Trophoblast cell (in vitro differentiated cells and primary cell): ENCODE measurements around the gene IER3.

Experiments used
- DNase-seq, 2 donors: peaks; one replicate each; pipeline ENCODE4 v3.0.0-alpha.2; 2016
- H2AFZ ChIP-seq: 2 replicates; pipeline ENCODE4 v1.6.1; 2013; ENCODE audit warnings: low read length, moderate library complexity, mild to moderate bottlenecking; ENCODE audit not compliant: insufficient read depth, poor library complexity
- H2AK5ac ChIP-seq: 2 replicates; pipeline ENCODE4 v1.6.1; 2013; ENCODE audit warnings: mild to moderate bottlenecking, low read length
- H2BK120ac ChIP-seq: 2 replicates; pipeline ENCODE4 v1.6.1; 2013; ENCODE audit warnings: low read length, mild to moderate bottlenecking, moderate library complexity; ENCODE audit not compliant: insufficient read depth, poor library complexity
- H2BK12ac ChIP-seq: 2 replicates; pipeline ENCODE4 v1.6.1; 2013; ENCODE audit warnings: mild to moderate bottlenecking, low read length, moderate library complexity
- H2BK5ac ChIP-seq: 2 replicates; pipeline ENCODE4 v1.6.1; 2013; ENCODE audit warnings: low read length, low read depth, moderate library complexity, mild to moderate bottlenecking; ENCODE audit not compliant: poor library complexity
- H3K14ac ChIP-seq: 2 replicates; pipeline ENCODE4 v1.6.1; 2013; ENCODE audit warnings: mild to moderate bottlenecking, low read length
- H3K18ac ChIP-seq: 2 replicates; pipeline ENCODE4 v1.6.1; 2013; ENCODE audit warnings: mild to moderate bottlenecking, low read length
- H3K23ac ChIP-seq: 2 replicates; pipeline ENCODE4 v1.6.1; 2013; ENCODE audit warnings: low read length
- H3K27ac ChIP-seq: 2 replicates; pipeline ENCODE4 v1.5.1; 2013; ENCODE audit warnings: low read depth, mild to moderate bottlenecking, inconsistent platforms, low read length, moderate library complexity
- H3K27me3 ChIP-seq: 2 replicates; pipeline ENCODE4 v1.6.1; 2013; ENCODE audit warnings: inconsistent platforms, mild to moderate bottlenecking, low read length, moderate library complexity; ENCODE audit not compliant: insufficient read depth
- H3K36me3 ChIP-seq, 2 experiments: 1 replicate in 1 of 2; 2 replicates in 1 of 2; pipeline ENCODE4 v1.6.1; 2013; ENCODE audit warnings: low read length in 2 of 2, mild to moderate bottlenecking in 2 of 2, moderate library complexity in 1 of 2; ENCODE audit not compliant: insufficient read depth in 2 of 2, control insufficient read depth in 1 of 2
- H3K4ac ChIP-seq: 2 replicates; pipeline ENCODE4 v1.6.1; 2013; ENCODE audit warnings: low read depth, mild to moderate bottlenecking, low read length, moderate library complexity
- H3K4me1 ChIP-seq, 2 experiments: 1 replicate in 1 of 2; 2 replicates in 1 of 2; pipeline ENCODE4 v1.6.1; 2013; ENCODE audit warnings: low read length in 2 of 2, mild to moderate bottlenecking in 2 of 2, moderate library complexity in 1 of 2; ENCODE audit not compliant: insufficient read depth in 2 of 2, control insufficient read depth in 1 of 2
- H3K4me2 ChIP-seq: 2 replicates; pipeline ENCODE4 v1.6.1; 2013; ENCODE audit warnings: inconsistent platforms, mild to moderate bottlenecking, low read length, moderate library complexity
- H3K4me3 ChIP-seq: 2 replicates; pipeline ENCODE4 v1.5.1; 2013; ENCODE audit warnings: mild to moderate bottlenecking, low read depth, low read length, inconsistent platforms
- H3K79me1 ChIP-seq: one replicate; pipeline ENCODE4 v1.6.1; 2013; ENCODE audit warnings: low read length
- H3K79me2 ChIP-seq: 2 replicates; pipeline ENCODE4 v1.6.1; 2013; ENCODE audit warnings: low read length, mild to moderate bottlenecking; ENCODE audit not compliant: control insufficient read depth, insufficient read depth, poor library complexity
- H3K9ac ChIP-seq: 2 replicates; pipeline ENCODE4 v1.6.1; 2013; ENCODE audit warnings: mild to moderate bottlenecking, low read length
- H3K9me3 ChIP-seq: 2 replicates; pipeline ENCODE4 v1.6.1; 2013; ENCODE audit warnings: low read depth, mild to moderate bottlenecking, control low read depth, inconsistent platforms, low read length; ENCODE audit not compliant: insufficient read depth
- H4K12ac ChIP-seq: 2 replicates; pipeline ENCODE4 v1.6.1; 2013; ENCODE audit warnings: low read depth, mild to moderate bottlenecking, low read length, moderate library complexity
- H4K8ac ChIP-seq: 2 replicates; pipeline ENCODE4 v1.6.1; 2013; ENCODE audit warnings: low read depth, mild to moderate bottlenecking, low read length, moderate library complexity
- H4K91ac ChIP-seq: one replicate; pipeline ENCODE4 v1.6.1; 2013; ENCODE audit warnings: low read depth, mild to moderate bottlenecking, low read length, moderate library complexity
- WGBS: extraction: QIAGEN DNeasy Blood & Tissue Kit; methylation state at CpG from one replicate; pipeline ENCODE4 v1.1.7; 2013; ENCODE audit warnings: missing lambda C conversion rate; ENCODE audit not compliant: insufficient read length, insufficient coverage; ENCODE audit errors: extremely low coverage; 5-methylcytosine and 5-hydroxymethylcytosine counted together

IER3 gene

GRCh38 chr6:30742316-30743098 lies 1.8 kb downstream of the IER3 start, which contains the start of gene FLOT1:
Gene FLOT1 (minus strand): TSS chr6:30742687. CDS start chr6:30742189, 498 bp downstream.
- Histone ChIP-seq H2BK120ac (peak within 1 kb of the TSS; percentile 88), H3K14ac (peak within 1 kb of the TSS; percentile 96), H3K4me1 (peaks cover 11 to 12% of the 10 kb centered on the region in 2 experiments), H4K91ac (peak within 1 kb of the TSS; percentile 95), H3K9me3 (no peaks in the 10 kb centered on the region), H3K4ac (peak within 1 kb of the TSS; percentile 91), H2BK12ac (peak within 1 kb of the TSS; percentile 85), H2AFZ (peak within 1 kb of the TSS; percentile 49), H2BK5ac (peak within 1 kb of the TSS; percentile 93), H2AK5ac (peak within 1 kb of the TSS; percentile 81), H3K27ac (peak within 1 kb of the TSS; percentile 92), H3K4me3 (peak within 1 kb of the TSS; percentile 83), H3K27me3 (no peaks in the 10 kb centered on the region), H4K8ac (peak within 1 kb of the TSS; percentile 85), H3K9ac (peak within 1 kb of the TSS; percentile 97), H3K4me2 (peak within 1 kb of the TSS; percentile 67), H3K79me1 (peaks cover 35% of the 10 kb centered on the region), H4K12ac (peak within 1 kb of the TSS; percentile 76), H3K36me3 (peaks cover 23 to 24% of the 10 kb centered on the region in 2 experiments), H3K18ac (peak within 1 kb of the TSS; percentile 94), H3K79me2 (peaks cover 20% of the 10 kb centered on the region), H3K23ac (no peak within 1 kb of the TSS)
- DNase-seq = peak; percentile 99 to 100
- WGBS = no CpG with 5 or more reads among the region's 66 CpGs

GRCh38 chr6:30741789-30742315 lies 2.5 kb downstream of the IER3 start:
- Histone ChIP-seq H3K9me3 (no peaks in the 10 kb centered on the region), H2BK5ac (peak overlapping the region; percentile 60), H2BK120ac (peak overlapping the region; percentile 88), H3K23ac (no peak overlapping the region), H4K12ac (peak overlapping the region; percentile 76), H2BK12ac (peak overlapping the region; percentile 85), H3K9ac (peak overlapping the region; percentile 44), H4K8ac (peak overlapping the region; percentile 80), H3K27me3 (no peaks in the 10 kb centered on the region), H2AK5ac (peak overlapping the region; percentile 81), H3K79me1 (peaks cover 35% of the 10 kb centered on the region), H3K4me2 (peak overlapping the region; percentile 67), H4K91ac (peak overlapping the region; percentile 95), H3K4me3 (peak overlapping the region; percentile 83), H3K18ac (peak overlapping the region; percentile 94), H3K27ac (peak overlapping the region; percentile 92), H3K4me1 (peaks cover 11 to 16% of the 10 kb centered on the region in 2 experiments), H3K4ac (peak overlapping the region; percentile 87), H3K14ac (peak overlapping the region; percentile 96), H3K79me2 (peaks cover 20% of the 10 kb centered on the region), H2AFZ (peak overlapping the region; percentile 49), H3K36me3 (peaks cover 27% of the 10 kb centered on the region in 2 experiments)
- WGBS = no CpG with 5 or more reads among the region's 13 CpGs
- DNase-seq = no peak

- peak overlapping the region; percentile 88 for H2BK120ac ChIP-seq
- H2AFZ ChIP-seq = no peak overlapping the region
Observed at GRCh38 chr6:30741063-30741779, 3.1 kb downstream of the IER3 start.

GRCh38 chr6:30740540-30740870 lies 3.8 kb downstream of the IER3 start:
- peak overlapping the region; percentile 34 for H2BK12ac ChIP-seq
- no peak overlapping the region for H3K9ac ChIP-seq
- no peak overlapping the region for H4K12ac ChIP-seq
- no peak overlapping the region for H2AK5ac ChIP-seq
- no peak overlapping the region for H2BK5ac ChIP-seq
- H3K4me1 ChIP-seq = peaks cover 11 to 16% of the 10 kb centered on the region in 2 experiments
- no peak overlapping the region for H3K4me3 ChIP-seq
- no peak overlapping the region for H3K18ac ChIP-seq
- H4K91ac ChIP-seq = no peak overlapping the region
- no peak overlapping the region for H3K23ac ChIP-seq
- H3K9me3 ChIP-seq = no peaks in the 10 kb centered on the region
- no peak overlapping the region for H3K27ac ChIP-seq
- H3K79me1 ChIP-seq = peaks cover 35% of the 10 kb centered on the region
- DNase-seq = no peak
- WGBS = no CpG with 5 or more reads among the region's 2 CpGs
- peaks cover 34% of the 10 kb centered on the region in 2 experiments for H3K36me3 ChIP-seq
- no peak overlapping the region for H2AFZ ChIP-seq
- H2BK120ac ChIP-seq = no peak overlapping the region
- no peak overlapping the region for H3K4ac ChIP-seq
- no peak overlapping the region for H4K8ac ChIP-seq
- no peak overlapping the region for H3K4me2 ChIP-seq
- no peak overlapping the region for H3K14ac ChIP-seq
- peaks cover 20% of the 10 kb centered on the region for H3K79me2 ChIP-seq
- no peaks in the 10 kb centered on the region for H3K27me3 ChIP-seq

More at GRCh38 chr6:30741063-30741779, 3.1 kb downstream of the IER3 start:
- peak overlapping the region; percentile 67 for H3K4me2 ChIP-seq
- H4K12ac ChIP-seq = peak overlapping the region; percentile 76
- WGBS = no CpG with 5 or more reads among the region's 8 CpGs
- no peak overlapping the region for H4K8ac ChIP-seq
- peak overlapping the region; percentile 95 for H4K91ac ChIP-seq
- no peak overlapping the region for H3K9ac ChIP-seq
- H3K79me2 ChIP-seq = peaks cover 20% of the 10 kb centered on the region
- peak overlapping the region; percentile 81 for H2AK5ac ChIP-seq
- no peak overlapping the region for H3K23ac ChIP-seq
- no peaks in the 10 kb centered on the region for H3K9me3 ChIP-seq
- H3K18ac ChIP-seq = peak overlapping the region; percentile 94
- H3K4me3 ChIP-seq = no peak overlapping the region
- H2BK12ac ChIP-seq = peak overlapping the region; percentile 85
- H3K27me3 ChIP-seq = no peaks in the 10 kb centered on the region
- no peak overlapping the region for H3K4ac ChIP-seq
- H3K36me3 ChIP-seq = peaks cover 28% of the 10 kb centered on the region in 2 experiments
- DNase-seq = no peak
- no peak overlapping the region for H3K27ac ChIP-seq
- H2BK5ac ChIP-seq = peak overlapping the region; percentile 60
- H3K4me1 ChIP-seq = peaks cover 11 to 16% of the 10 kb centered on the region in 2 experiments
- H3K79me1 ChIP-seq = peaks cover 35% of the 10 kb centered on the region
- H3K14ac ChIP-seq = peak overlapping the region; percentile 96
